Amygdala (tissue), 56 donors: ENCODE data around the gene SLC26A11.
A peak's percentile ranks its signal among the peaks of the same experiment; 100 is the strongest.
"Not testable (repeated sequence)": the region's sequence is repeated elsewhere in the genome, so short reads cannot be mapped to it uniquely, and the experiment has no call there.

ENCODE experiments used
- DNase-seq, 56 donors: peaks; one replicate each; lab custom pipeline; 2025; lab: John Stamatoyannopoulos, UW

SLC26A11 gene

GRCh38 chr17:80274871-80275449 is 54.7 kb downstream of the SLC26A11 start:
- DNase-seq: no peak

GRCh38 chr17:80275857-80276256 is 55.6 kb downstream of the SLC26A11 start:
- DNase-seq: not testable (repeated sequence)

GRCh38 chr17:80277751-80278671 is 57.8 kb downstream of the SLC26A11 start:
- peak in 21 of 56 donors; percentile 17 to 66 (median 37) for DNase-seq

GRCh38 chr17:80279895-80280294 is 59.7 kb downstream of the SLC26A11 start:
- peak in 4 of 56 donors; percentile 8 to 37 (median 18) for DNase-seq

- no peak for DNase-seq
These were observed 61.3 kb downstream of the SLC26A11 start for GRCh38 chr17:80281516-80281915.

- DNase-seq: no peak
These were observed 63.1 kb downstream of the SLC26A11 start for GRCh38 chr17:80283116-80283852.

GRCh38 chr17:80284631-80285030 is 64.4 kb downstream of the SLC26A11 start:
- no peak for DNase-seq

- DNase-seq: no peak
These were observed 65.2 kb downstream of the SLC26A11 start for GRCh38 chr17:80285237-80285920.

- no peak for DNase-seq
These were observed 66.4 kb downstream of the SLC26A11 start for GRCh38 chr17:80286638-80286960.

- no peak for DNase-seq
These were observed 66.8 kb downstream of the SLC26A11 start for GRCh38 chr17:80287038-80287437.

GRCh38 chr17:80287806-80288567 is 67.8 kb downstream of the SLC26A11 start:
- peak in 22 of 56 donors; percentile 4 to 52 (median 28) for DNase-seq

GRCh38 chr17:80289616-80290015 is 69.4 kb downstream of the SLC26A11 start:
- DNase-seq: no peak

- DNase-seq: no peak
These were observed 69.9 kb downstream of the SLC26A11 start for GRCh38 chr17:80290156-80290555.

- DNase-seq: no peak
These were observed 71.0 kb downstream of the SLC26A11 start for GRCh38 chr17:80291260-80291659.

- DNase-seq: no peak
These were observed 71.7 kb downstream of the SLC26A11 start for GRCh38 chr17:80291691-80292487.

- no peak for DNase-seq
These were observed 72.3 kb downstream of the SLC26A11 start for GRCh38 chr17:80292521-80292971.

- DNase-seq: peak in 5 of 56 donors; percentile 3 to 54 (median 20)
These were observed 74.0 kb downstream of the SLC26A11 start for GRCh38 chr17:80294210-80294609.

GRCh38 chr17:80294653-80295052 is 74.4 kb downstream of the SLC26A11 start:
- DNase-seq: no peak

- DNase-seq: no peak
These were observed 74.9 kb downstream of the SLC26A11 start for GRCh38 chr17:80295146-80295545.
